ENCODE measurements around the gene WWC1.
"Not testable (repeated sequence)": the region's sequence is repeated elsewhere in the genome, so short reads cannot be mapped to it uniquely, and the experiment has no call there.

WWC1 gene

GRCh38 chr5:168307022-168307421 is 15.6 kb downstream of the WWC1 start:
- H3K4me1 ChIP-seq (ENCODE audit: control insufficient read depth in 1 of 2, insufficient read depth in 2 of 2, low read length in 2 of 2): peaks cover 16 to 21% of the 10 kb centered on the region in 2 experiments
- peaks cover 7% of the 10 kb centered on the region for H3K79me1 ChIP-seq (ENCODE audit: low read length)
- H4K12ac ChIP-seq (ENCODE audit: low read depth, low read length): no peak overlapping the region
- H3K9ac ChIP-seq (ENCODE audit: low read length): no peak overlapping the region
- no peak overlapping the region for H3K18ac ChIP-seq (ENCODE audit: low read length)
- no peak overlapping the region for H2AK5ac ChIP-seq (ENCODE audit: low read length)
- no CpG with 5 or more reads among the region's 6 CpGs for WGBS (ENCODE audit: extremely low coverage, insufficient coverage, insufficient read length)
- DNase-seq: no peak
- no peak overlapping the region for H3K4ac ChIP-seq (ENCODE audit: low read depth, low read length)
- no peak overlapping the region for H2BK5ac ChIP-seq (ENCODE audit: low read depth, low read length, poor library complexity)
- H3K9me3 ChIP-seq (ENCODE audit: insufficient read depth, low read depth, low read length): no peaks in the 10 kb centered on the region
- H2BK120ac ChIP-seq (ENCODE audit: insufficient read depth, low read length, poor library complexity): no peak overlapping the region
- no peaks in the 10 kb centered on the region for H3K36me3 ChIP-seq (ENCODE audit: control insufficient read depth in 1 of 2, insufficient read depth in 2 of 2, low read length in 2 of 2)
- no peak overlapping the region for H3K27ac ChIP-seq (ENCODE audit: low read depth, low read length)
- H3K4me3 ChIP-seq (ENCODE audit: low read depth, low read length): no peak overlapping the region
- H2AFZ ChIP-seq (ENCODE audit: insufficient read depth, low read length, poor library complexity): no peak overlapping the region
- no peak overlapping the region for H2BK12ac ChIP-seq (ENCODE audit: low read length)
- H4K8ac ChIP-seq (ENCODE audit: low read depth, low read length): no peak overlapping the region
- H3K14ac ChIP-seq (ENCODE audit: low read length): no peak overlapping the region
- no peak overlapping the region for H4K91ac ChIP-seq (ENCODE audit: low read depth, low read length)
- H3K4me2 ChIP-seq (ENCODE audit: low read length): no peak overlapping the region
- no peaks in the 10 kb centered on the region for H3K27me3 ChIP-seq (ENCODE audit: insufficient read depth, low read length)
- no peak overlapping the region for H3K23ac ChIP-seq (ENCODE audit: low read length)
- peaks cover 3% of the 10 kb centered on the region for H3K79me2 ChIP-seq (ENCODE audit: control insufficient read depth, insufficient read depth, low read length, poor library complexity)

GRCh38 chr5:168307925-168308584 is 16.6 kb downstream of the WWC1 start:
- no peak overlapping the region for H3K27ac ChIP-seq (ENCODE audit: low read depth, low read length)
- no peak overlapping the region for H3K4me3 ChIP-seq (ENCODE audit: low read depth, low read length)
- H3K4me1 ChIP-seq (ENCODE audit: control insufficient read depth in 1 of 2, insufficient read depth in 2 of 2, low read length in 2 of 2): peaks cover 16 to 21% of the 10 kb centered on the region in 2 experiments
- no peaks in the 10 kb centered on the region for H3K9me3 ChIP-seq (ENCODE audit: insufficient read depth, low read depth, low read length)
- H2BK120ac ChIP-seq (ENCODE audit: insufficient read depth, low read length, poor library complexity): no peak overlapping the region
- peaks cover 7% of the 10 kb centered on the region for H3K79me1 ChIP-seq (ENCODE audit: low read length)
- H2BK12ac ChIP-seq (ENCODE audit: low read length): no peak overlapping the region
- no peaks in the 10 kb centered on the region for H3K27me3 ChIP-seq (ENCODE audit: insufficient read depth, low read length)
- no peak overlapping the region for H3K18ac ChIP-seq (ENCODE audit: low read length)
- no peak overlapping the region for H3K9ac ChIP-seq (ENCODE audit: low read length)
- H3K36me3 ChIP-seq (ENCODE audit: control insufficient read depth in 1 of 2, insufficient read depth in 2 of 2, low read length in 2 of 2): no peaks in the 10 kb centered on the region
- no peak for DNase-seq
- no peak overlapping the region for H4K12ac ChIP-seq (ENCODE audit: low read depth, low read length)
- no peak overlapping the region for H2BK5ac ChIP-seq (ENCODE audit: low read depth, low read length, poor library complexity)
- H3K23ac ChIP-seq (ENCODE audit: low read length): no peak overlapping the region
- H3K4ac ChIP-seq (ENCODE audit: low read depth, low read length): peak overlapping the region; percentile 15
- whole genome bisulfite sequencing (ENCODE audit: extremely low coverage, insufficient coverage, insufficient read length): no CpG with 5 or more reads among the region's 4 CpGs
- H3K14ac ChIP-seq (ENCODE audit: low read length): no peak overlapping the region
- H3K79me2 ChIP-seq (ENCODE audit: control insufficient read depth, insufficient read depth, low read length, poor library complexity): peaks cover 3% of the 10 kb centered on the region
- no peak overlapping the region for H4K91ac ChIP-seq (ENCODE audit: low read depth, low read length)
- H2AK5ac ChIP-seq (ENCODE audit: low read length): no peak overlapping the region
- no peak overlapping the region for H3K4me2 ChIP-seq (ENCODE audit: low read length)
- no peak overlapping the region for H2AFZ ChIP-seq (ENCODE audit: insufficient read depth, low read length, poor library complexity)
- H4K8ac ChIP-seq (ENCODE audit: low read depth, low read length): no peak overlapping the region

GRCh38 chr5:168308976-168309598 is 17.6 kb downstream of the WWC1 start:
- DNase-seq: peak; percentile 69 to 86
- no CpG with 5 or more reads among the region's 6 CpGs for WGBS (ENCODE audit: extremely low coverage, insufficient coverage, insufficient read length)
- no peaks in the 10 kb centered on the region for H3K36me3 ChIP-seq (ENCODE audit: control insufficient read depth in 1 of 2, insufficient read depth in 2 of 2, low read length in 2 of 2)
- H2BK12ac ChIP-seq (ENCODE audit: low read length): peak overlapping the region; percentile 42
- H3K9ac ChIP-seq (ENCODE audit: low read length): no peak overlapping the region
- H3K4me3 ChIP-seq (ENCODE audit: low read depth, low read length): no peak overlapping the region
- H2AK5ac ChIP-seq (ENCODE audit: low read length): no peak overlapping the region
- peaks cover 6% of the 10 kb centered on the region for H3K79me2 ChIP-seq (ENCODE audit: control insufficient read depth, insufficient read depth, low read length, poor library complexity)
- H3K79me1 ChIP-seq (ENCODE audit: low read length): peaks cover 10% of the 10 kb centered on the region
- H2AFZ ChIP-seq (ENCODE audit: insufficient read depth, low read length, poor library complexity): no peak overlapping the region
- H4K91ac ChIP-seq (ENCODE audit: low read depth, low read length): peak overlapping the region; percentile 39
- H3K4me2 ChIP-seq (ENCODE audit: low read length): no peak overlapping the region
- peak overlapping the region; percentile 34 for H2BK120ac ChIP-seq (ENCODE audit: insufficient read depth, low read length, poor library complexity)
- H4K8ac ChIP-seq (ENCODE audit: low read depth, low read length): peak overlapping the region; percentile 58
- H4K12ac ChIP-seq (ENCODE audit: low read depth, low read length): no peak overlapping the region
- H3K9me3 ChIP-seq (ENCODE audit: insufficient read depth, low read depth, low read length): no peaks in the 10 kb centered on the region
- H3K18ac ChIP-seq (ENCODE audit: low read length): peak overlapping the region; percentile 63
- H3K14ac ChIP-seq (ENCODE audit: low read length): peak overlapping the region; percentile 73
- H2BK5ac ChIP-seq (ENCODE audit: low read depth, low read length, poor library complexity): peak overlapping the region; percentile 45
- no peak overlapping the region for H3K27ac ChIP-seq (ENCODE audit: low read depth, low read length)
- H3K4ac ChIP-seq (ENCODE audit: low read depth, low read length): no peak overlapping the region
- H3K4me1 ChIP-seq (ENCODE audit: control insufficient read depth in 1 of 2, insufficient read depth in 2 of 2, low read length in 2 of 2): peaks cover 17 to 22% of the 10 kb centered on the region in 2 experiments
- no peak overlapping the region for H3K23ac ChIP-seq (ENCODE audit: low read length)
- H3K27me3 ChIP-seq (ENCODE audit: insufficient read depth, low read length): no peaks in the 10 kb centered on the region

- not testable (repeated sequence) for H3K27me3 ChIP-seq (ENCODE audit: insufficient read depth, low read length); H2BK120ac ChIP-seq (ENCODE audit: insufficient read depth, low read length, poor library complexity); H3K9ac ChIP-seq (ENCODE audit: low read length); H3K23ac ChIP-seq (ENCODE audit: low read length); H3K79me2 ChIP-seq (ENCODE audit: control insufficient read depth, insufficient read depth, low read length, poor library complexity); H2AFZ ChIP-seq (ENCODE audit: insufficient read depth, low read length, poor library complexity); H4K8ac ChIP-seq (ENCODE audit: low read depth, low read length); H2AK5ac ChIP-seq (ENCODE audit: low read length); H3K9me3 ChIP-seq (ENCODE audit: insufficient read depth, low read depth, low read length); H4K91ac ChIP-seq (ENCODE audit: low read depth, low read length); H3K27ac ChIP-seq (ENCODE audit: low read depth, low read length); H3K4me2 ChIP-seq (ENCODE audit: low read length); H3K14ac ChIP-seq (ENCODE audit: low read length); H4K12ac ChIP-seq (ENCODE audit: low read depth, low read length); H3K36me3 ChIP-seq (ENCODE audit: control insufficient read depth in 1 of 2, insufficient read depth in 2 of 2, low read length in 2 of 2); H2BK12ac ChIP-seq (ENCODE audit: low read length); DNase-seq; H2BK5ac ChIP-seq (ENCODE audit: low read depth, low read length, poor library complexity); H3K4me3 ChIP-seq (ENCODE audit: low read depth, low read length); H3K18ac ChIP-seq (ENCODE audit: low read length)
- peaks cover 16% of the 10 kb centered on the region for H3K79me1 ChIP-seq (ENCODE audit: low read length)
- peaks cover 27 to 32% of the 10 kb centered on the region in 2 experiments for H3K4me1 ChIP-seq (ENCODE audit: control insufficient read depth in 1 of 2, insufficient read depth in 2 of 2, low read length in 2 of 2)
- H3K4ac ChIP-seq (ENCODE audit: low read depth, low read length): peak overlapping the region; percentile 4
- no CpG with 5 or more reads among the region's 3 CpGs for WGBS (ENCODE audit: extremely low coverage, insufficient coverage, insufficient read length)
These were observed 19.1 kb downstream of the WWC1 start for GRCh38 chr5:168310541-168310940.

Data from trophoblast cell (in vitro differentiated cells and primary cell).